Left kidney (tissue), 8 donors: ENCODE results near the gene SLC12A7. TPM values are rescaled to one million over a fixed set of nuclear protein-coding genes. Genes with fewer than 3 reads are reported as not detected.
"Not testable (repeated sequence)": the region's sequence is repeated elsewhere in the genome, so short reads cannot be mapped to it uniquely, and the experiment has no call there.

Experiments
- DNase-seq: peaks from one replicate; pipeline ENCODE4 v3.0.0-alpha.2; 2013
- long read RNA-seq, 8 donors: transcript quantifications; one replicate each; lab custom pipeline, GENCODE V29; 2026
- polyA plus RNA-seq: library from polyadenylated mRNA; unstranded; fragments of 120-200 nt; gene quantifications from one replicate; pipeline ENCODE4 v1.2.1, GENCODE V29; 2013; ENCODE audit not compliant: insufficient read length

Gene SLC12A7
- polyA plus RNA-seq = 38.3 TPM
- long read RNA-seq, donor 1, full-length matches to known transcripts = 2 of 2 reads
- long read RNA-seq, donor 1, partial matches to known transcripts = 0 of 2 reads
- long read RNA-seq, donor 1, other reads (novel, unspliced or antisense) = 0 of 2 reads
- long read RNA-seq, donor 2, full-length matches to known transcripts = 3 of 8 reads
- long read RNA-seq, donor 2, partial matches to known transcripts = 5 of 8 reads
- long read RNA-seq, donor 2, other reads (novel, unspliced or antisense) = 0 of 8 reads
- long read RNA-seq, donor 3, full-length matches to known transcripts = 3 of 3 reads
- long read RNA-seq, donor 3, partial matches to known transcripts = 0 of 3 reads
- long read RNA-seq, donor 3, other reads (novel, unspliced or antisense) = 0 of 3 reads
- long read RNA-seq, donor 4 = 0 reads
- long read RNA-seq, donor 5, full-length matches to known transcripts = 2 of 2 reads
- long read RNA-seq, donor 5, partial matches to known transcripts = 0 of 2 reads
- long read RNA-seq, donor 5, other reads (novel, unspliced or antisense) = 0 of 2 reads
- long read RNA-seq, donor 6, full-length matches to known transcripts = 2 of 2 reads
- long read RNA-seq, donor 6, partial matches to known transcripts = 0 of 2 reads
- long read RNA-seq, donor 6, other reads (novel, unspliced or antisense) = 0 of 2 reads
- long read RNA-seq, donor 7, full-length matches to known transcripts = 1 of 1 reads
- long read RNA-seq, donor 7, partial matches to known transcripts = 0 of 1 reads
- long read RNA-seq, donor 7, other reads (novel, unspliced or antisense) = 0 of 1 reads
- long read RNA-seq, donor 8 = 0 reads

DNA sequence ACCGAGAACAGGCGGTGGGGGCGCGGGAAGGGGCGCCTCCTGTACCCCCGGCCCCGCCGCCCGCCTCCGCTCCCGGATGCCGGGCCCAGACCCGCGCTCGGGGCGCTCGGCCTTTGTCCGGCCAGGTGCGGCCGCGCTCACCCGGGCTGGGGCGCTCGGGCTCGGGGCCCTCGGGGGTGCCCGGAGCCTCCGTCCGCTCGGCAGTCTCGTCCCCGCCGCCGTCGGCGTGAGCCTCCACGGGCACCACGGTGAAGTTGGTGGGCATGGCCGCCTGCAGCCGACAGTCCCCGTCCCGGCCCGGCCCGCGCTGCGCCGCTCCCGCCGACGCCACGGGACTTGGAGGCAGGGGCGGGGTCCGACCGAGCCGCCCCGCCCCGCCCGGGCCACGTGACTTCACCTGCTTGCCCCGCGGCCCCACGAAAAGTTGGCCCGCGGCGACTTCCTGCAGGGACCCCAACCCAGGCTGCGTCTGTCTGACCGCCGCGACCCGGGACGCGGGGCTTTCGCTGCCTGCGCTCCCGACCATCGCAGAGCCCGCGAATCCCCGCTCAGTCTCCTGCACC lies at the start of gene SLC12A7:
Gene SLC12A7 (minus strand): TSS at position 337 of the 563 bp plus-strand sequence. CDS start 72 bp downstream, at position 265.
- DNase-seq = no peak

DNA sequence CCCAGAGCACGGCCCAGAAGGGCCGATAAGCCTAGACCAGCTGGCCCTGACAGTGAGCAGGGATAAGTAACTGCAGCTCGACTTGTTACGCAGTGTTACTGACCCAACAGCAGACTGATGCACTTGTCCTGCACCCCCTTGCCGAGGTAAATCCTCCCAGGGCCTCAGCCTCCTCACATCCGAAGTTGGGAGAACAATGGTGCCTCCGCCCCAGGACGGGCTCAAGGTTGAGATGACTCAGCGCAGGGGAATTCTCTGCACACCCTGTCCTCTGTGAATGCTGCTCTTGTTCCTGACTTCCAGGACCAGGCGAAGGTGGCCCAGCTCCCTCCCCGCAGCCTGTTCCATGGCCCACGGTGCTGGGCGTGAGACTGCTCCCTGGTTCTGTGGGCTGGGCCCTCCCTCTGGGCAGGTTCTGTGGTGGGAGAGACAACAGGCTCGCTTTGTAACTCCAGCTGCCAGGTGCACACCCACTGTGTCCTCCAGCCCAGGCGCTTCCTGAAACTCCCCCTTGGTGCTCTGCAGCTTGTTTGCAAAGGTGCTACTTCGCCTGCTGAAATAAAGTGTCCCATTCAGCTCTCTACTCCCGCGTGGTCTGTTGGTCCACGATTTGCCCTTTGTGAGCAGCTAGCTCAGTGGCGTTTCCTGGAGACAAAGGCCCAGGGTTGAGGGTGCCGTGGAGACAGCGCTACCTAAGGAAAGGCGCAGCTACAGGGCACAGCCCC lies 49.4 kb upstream of the SLC12A7 start:
- DNase-seq = no peak

DNA sequence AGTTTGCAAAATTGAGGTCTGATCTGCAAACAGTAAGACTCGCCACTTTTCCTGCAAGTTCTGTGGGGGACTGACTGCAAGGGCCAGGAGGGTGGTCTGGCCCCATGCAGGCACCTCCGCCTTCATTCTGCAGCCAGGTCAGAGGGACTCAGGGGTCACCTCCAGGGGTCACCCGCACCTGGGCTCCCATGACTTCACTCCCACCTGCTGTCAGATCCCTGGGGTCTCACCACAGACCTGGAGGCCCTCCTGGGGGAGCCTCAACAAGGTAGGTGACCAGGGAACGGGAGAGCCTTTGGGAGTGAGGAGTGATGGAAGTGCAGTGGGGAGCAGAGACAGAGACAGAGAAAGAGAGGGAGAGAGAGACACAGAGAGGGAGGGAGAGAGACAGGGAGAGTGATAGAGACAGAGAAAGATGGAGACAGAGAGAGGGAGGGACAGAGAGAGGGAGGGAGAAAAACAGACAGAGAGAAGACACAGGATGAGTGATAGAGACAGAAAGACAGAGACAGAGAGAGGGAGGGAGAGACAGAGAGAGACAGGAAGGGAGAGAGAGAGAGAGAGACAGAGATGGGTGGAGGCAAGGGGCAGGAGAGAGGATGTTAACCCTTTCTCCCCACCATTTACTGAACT lies 48.0 kb upstream of the SLC12A7 start:
- DNase-seq = no peak

DNA sequence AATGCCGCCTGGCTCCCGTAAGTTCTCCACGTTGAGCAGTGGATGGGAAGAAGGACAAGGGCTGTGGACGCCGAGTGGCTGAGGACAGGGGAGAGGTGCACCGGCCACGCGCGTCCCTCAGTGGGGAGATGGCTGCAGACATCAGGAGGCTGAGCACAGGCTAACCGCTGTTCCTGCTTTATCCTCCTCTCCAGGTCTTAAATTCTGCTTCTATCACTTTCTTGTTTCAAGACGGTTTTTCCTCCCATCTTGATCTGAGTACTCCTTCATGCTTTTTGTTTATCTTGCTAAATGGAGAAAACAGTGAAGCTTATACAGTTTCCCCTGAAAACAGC lies 47.4 kb upstream of the SLC12A7 start:
- no peak for DNase-seq

DNA sequence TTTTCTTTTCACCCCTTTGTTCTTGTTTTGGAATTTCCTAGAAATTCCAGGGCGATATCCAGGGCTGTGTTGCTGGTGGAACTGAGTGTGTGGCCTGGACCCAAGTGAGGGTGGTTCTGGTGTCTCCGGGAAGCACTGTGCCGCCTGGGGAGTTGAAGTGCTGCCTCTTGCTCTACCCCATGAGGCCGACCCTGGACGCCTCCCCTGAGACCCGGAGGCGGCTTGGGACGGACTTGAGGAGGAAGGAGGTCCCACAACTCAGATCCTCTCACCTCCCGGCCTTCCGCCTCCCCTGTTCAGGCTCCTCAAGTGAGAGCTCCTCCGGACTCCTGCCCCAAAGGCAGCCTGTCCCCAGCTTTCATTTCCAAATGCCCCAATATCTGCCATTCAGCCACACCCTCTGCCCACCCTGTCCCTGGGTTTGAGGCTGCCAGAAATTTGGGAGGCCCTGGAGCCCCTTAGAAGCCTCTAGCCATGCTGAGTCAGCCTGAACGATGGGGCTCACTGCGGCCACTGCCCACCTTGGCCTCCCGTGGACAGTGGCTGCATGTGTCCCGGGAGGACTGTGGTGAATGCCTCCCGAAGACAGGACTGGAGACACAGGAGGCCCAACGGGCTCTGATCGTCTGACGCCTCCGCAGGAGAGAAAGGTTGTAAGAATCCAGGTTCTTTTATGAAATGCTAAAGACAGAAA lies 46.9 kb upstream of the SLC12A7 start:
- DNase-seq = no peak

DNA sequence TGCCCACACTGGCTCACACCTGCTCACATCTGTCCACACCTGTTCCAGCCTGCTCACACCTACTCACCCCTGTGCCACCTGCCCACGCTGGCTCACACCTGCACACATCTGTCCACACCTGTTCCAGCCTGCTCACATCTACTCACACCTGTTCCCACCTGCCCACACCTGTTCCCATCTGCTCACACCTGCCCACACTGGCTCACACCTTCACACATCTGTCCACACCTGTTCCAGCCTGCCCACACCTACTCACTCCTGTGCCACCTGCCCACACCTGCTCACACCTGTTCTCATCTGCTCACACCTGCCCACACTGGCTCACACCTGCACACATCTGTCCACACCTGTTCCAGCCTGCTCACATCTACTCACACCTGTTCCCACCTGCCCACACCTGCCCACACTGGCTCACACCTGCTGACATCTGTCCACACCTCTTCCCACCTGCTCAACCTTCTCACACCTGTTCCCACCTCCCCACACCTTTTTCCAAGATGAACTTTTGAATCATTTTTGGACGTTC lies 45.7 kb upstream of the SLC12A7 start:
- DNase-seq = not testable (repeated sequence)

DNA sequence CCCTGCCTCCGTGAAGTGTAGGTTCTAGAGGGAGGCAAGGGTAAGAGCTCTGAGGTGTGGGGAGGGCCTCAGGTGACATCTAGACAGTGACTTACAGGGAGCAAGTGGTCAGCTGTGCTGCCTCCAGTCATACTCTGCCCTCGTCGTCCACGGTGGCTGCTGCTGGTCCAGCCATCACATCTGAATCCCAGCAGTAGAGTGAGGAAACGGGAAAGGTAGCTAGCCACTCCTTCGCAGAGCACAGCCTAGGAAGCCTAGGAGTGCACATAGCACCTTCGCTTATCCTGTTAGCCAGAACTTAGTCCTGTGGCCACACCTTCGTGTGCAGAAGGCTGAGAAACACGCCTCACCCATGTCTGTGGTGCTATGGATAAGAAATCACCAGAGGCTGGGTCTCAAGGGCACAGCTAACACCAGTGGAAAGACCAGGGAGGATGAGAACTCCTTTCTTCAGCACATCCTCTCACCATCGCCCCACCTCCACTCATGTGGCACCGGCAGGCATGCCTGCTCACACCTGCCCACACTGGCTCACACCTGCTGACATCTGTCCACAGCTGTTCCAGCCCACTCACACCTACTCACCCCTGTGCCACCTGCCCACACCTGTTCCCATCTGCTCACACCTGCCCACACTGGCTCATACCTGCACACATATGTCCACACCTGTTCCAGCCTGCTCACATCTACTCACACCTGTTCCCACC lies 45.0 kb upstream of the SLC12A7 start:
- DNase-seq = no peak

DNA sequence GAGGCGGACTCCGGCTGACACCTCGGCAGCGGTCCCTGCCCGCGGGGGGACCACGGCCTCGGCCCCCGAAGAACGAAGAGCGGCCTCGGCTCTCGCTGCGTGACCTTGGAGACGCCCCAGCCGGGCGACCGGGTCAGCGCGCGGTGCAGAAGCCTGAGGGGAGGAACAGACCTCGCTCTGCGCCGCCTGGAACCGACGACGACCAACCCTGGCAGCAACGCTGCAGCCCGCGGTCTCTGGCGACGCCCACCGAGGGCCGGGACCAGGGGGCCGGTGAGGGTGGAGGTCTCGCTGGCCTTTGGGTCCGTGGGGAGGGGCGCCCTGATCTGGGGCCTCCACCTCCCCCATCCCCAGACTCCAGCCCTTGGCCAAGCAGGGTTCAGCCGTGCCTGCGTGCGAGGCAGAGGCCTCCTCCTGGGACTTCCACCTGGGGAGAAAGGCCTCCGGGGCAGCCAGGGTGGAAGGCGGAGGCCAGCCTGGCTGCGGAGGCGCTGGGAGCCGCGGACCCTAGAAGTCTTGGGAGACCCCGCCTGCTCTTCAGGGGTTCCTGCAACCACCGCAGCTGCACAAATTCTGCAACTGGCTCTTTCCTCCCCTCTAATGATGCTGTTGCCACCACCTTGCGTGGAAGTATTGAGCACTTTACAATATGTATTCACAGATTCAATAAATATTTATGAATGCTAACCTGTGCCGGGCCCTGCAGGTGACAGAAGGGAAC lies 44.3 kb upstream of the SLC12A7 start:
- no peak for DNase-seq

DNA sequence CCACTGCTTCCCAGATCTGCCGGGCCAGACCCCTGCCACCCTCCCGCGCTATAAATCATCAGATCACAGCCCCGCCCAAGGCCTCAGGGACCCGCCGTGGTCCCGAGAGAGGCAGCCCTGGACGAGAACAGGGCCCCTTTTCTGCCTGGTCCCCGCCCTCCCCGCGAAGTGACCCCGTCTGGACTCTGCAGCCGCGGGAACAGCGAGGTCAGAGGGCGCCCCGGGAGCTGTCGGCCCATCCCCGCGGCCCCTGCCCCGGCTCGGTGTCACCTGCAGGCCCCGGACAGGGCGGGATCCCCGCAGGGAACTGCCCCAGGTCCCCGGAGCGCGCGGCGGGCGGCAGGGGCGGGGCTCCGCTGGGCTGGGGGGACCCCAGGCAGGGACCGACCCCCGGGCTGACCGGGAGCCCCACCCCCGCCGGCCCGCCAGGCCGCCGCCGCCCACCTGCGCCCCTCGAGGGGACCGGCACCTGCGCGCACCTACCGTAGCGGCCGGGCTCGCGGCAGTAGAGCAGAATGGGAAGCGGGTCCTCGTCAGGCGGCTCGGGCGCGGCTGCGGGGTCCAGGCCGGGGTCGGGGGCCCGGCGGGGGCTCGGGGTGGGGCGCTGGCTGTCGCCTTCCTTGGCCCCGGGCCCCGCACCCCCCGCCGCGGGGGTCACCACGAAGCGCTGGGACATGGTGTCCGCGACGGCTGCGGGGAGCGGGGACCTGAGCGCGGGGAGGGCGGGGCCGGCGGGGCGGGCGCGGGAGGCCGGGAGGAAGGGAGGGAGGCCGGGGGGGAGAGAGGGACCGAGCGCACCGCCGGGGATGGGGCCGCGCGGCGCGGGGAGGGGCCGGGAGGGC lies 43.5 kb upstream of the SLC12A7 start:
- DNase-seq = no peak

DNA sequence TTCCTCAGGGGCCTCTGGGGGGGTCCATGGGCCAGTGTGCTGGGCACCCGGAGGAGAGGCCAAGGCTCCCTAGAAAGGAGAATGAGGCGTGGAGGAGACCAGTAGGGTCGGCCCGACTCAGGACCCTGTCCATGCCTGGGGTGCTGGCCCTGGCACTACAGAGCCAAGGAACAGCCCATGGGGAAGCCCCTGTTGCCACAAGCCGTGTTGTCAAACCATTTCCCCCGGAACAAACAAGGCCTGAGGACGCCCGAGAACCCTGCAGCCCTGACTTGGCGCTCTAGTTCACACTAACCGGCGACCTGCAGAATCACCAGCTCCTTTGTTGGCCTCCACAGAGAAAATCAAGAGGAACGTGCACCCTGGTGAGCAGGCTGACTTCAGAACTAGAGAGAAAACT lies 41.6 kb upstream of the SLC12A7 start:
- no peak for DNase-seq

DNA sequence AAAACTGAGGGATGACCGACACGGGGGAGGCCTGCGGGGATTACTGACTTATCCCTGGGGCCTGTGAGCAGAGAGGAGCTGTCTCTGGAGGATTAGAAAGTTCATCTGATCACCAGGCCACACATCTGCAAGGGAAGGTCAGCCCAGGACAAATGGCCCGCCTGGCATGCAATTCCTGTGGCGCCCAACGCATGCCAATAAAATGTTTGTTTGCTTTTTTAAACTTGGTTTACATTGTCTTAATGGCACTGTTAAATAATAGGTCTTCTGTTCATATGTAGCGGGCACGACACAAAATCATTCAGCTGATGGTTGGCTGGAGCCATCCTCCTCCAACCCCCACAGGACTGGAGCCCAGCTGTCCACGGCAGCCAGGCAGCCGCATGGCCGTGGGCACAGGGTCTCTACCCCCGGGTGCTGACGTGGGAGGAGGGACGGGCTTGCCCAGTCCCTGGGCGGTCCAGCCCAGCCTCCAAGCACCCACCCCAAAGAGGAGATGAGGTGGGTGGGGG lies 41.0 kb upstream of the SLC12A7 start:
- no peak for DNase-seq

DNA sequence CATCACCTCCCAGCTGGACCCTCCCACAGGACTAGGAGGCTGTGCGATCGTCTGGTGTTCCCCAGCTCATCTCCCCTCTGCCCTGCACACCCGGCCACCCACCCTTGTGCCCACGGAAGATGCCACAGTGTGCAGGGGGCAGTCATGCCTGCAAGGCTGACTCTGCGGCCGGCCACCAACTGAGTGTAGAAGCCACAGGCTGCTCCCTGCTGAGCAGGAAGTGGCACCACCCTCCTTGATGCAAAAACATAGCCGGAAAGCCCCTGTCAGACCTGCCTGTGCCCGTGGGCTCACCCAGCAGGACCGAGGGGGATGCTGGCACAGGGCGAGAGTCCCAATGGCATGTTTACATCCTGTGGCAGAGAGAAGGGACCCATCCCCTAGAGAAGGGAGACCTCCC lies 40.3 kb upstream of the SLC12A7 start:
- DNase-seq = no peak

DNA sequence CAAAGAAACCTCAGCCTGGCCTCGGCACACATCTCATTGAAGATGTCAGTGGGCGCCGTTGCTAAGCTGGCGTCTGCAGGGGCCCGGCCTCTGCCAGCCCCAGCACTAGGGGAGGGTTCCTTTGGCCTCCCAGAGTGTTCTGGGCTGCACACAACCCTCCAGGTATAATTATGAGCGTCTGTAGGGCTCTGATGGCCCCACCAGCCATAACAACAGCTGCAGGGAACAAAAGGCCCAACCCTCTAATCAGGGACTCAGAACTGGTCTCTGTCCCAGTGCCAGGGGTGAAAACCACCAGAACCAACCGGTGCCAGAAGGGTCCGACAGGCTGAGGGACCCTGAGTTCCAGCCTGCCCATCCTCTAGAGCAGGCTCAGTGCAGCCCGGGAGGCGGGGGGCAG lies 39.5 kb upstream of the SLC12A7 start:
- DNase-seq = no peak

DNA sequence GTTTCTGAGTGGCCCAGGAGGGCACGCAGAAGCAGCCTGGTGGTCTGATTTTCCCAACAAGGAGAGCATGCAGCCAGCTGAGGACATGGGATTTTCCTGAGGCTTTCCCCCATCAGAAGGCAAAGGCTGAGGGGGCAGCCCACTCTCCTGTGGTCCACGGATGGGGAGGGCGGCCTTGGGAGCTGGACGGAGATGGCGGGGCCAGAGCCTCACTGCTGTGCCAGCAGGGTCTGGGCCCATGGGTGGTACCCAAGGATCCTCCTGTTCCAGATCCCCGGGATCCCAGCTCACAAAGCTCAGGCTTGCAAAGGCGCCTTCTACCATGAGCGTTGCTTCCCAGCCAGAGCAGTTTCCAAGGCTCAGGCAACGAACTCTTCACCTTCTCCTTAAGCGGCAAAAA lies 39.0 kb upstream of the SLC12A7 start:
- DNase-seq = no peak

DNA sequence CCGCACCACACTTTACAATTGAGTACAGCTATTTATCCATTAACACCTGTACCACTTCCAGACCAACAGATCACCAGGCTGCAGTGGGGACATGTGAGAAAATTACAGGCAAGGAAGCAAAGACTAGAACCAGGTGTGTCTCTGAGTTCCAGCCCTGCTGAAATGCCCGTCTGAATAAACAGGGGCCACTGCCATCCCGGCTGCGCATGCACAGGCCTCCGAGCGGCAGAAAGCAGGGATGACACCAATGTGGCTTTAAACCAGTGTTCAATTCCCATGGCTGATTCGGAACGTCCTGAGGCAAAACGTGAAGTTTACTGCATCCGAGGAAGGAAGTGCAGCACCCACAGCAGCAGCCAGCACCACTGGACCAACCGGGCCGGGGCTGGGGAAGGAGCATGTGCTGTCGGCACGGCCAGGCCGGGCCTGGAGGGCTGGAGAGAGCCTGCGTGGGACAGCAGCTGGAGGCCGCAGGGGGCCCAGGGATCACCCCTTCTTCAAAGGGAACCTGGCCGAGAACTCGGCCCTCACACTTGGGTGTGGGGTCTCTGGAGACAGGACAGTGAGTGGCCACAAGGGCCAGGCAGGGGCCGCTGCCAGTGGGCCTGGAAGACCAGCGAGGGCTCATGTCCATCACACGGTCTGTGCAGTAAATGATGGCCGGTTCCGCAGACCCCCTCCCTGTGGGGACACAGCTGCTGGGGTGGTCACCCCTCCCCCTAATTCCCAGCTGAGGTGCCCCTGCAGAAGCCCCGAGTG lies 33.0 kb upstream of the SLC12A7 start:
- no peak for DNase-seq

DNA sequence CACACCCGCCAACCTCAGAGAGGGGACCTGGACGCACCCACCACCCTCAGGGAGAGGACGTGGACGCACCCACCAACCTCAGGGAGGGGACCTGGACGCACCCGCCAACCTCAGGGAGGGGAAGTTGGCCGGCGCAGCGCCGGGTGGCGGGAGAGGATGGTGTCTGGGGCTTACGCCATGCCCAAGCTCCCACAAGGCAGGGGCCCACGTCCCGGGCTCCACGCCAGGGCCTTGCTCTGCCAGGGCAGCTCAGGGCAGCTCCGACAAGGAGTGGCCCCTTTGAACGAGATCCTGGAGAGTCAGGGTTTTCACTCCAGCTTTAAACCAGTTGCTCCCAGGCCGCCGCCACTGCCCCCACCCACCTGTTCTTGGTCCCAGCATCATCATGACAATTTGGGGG lies 32.2 kb upstream of the SLC12A7 start:
- DNase-seq = no peak

DNA sequence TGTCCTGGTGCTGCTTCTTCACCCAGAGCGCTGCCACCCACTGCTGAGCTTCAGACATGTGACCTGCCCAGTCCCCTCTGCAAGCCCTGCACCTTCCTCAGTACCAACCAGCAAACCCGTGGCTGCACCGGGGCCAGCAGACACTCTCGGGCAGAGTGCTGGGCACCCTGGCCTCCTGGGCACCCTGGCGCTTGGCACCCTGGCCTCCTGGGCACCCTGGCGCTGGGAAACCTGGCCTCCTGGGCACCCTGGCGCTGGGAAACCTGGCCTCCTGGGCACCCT lies 31.7 kb upstream of the SLC12A7 start:
- no peak for DNase-seq
